DOHH2 (cell line): ENCODE results near the gene UVRAG.

Source experiments
- H3F3A ChIP-seq: fragments of 200-600 bp; sonication (generic), shearing (Covaris generic); 2 replicates; pipeline ENCODE4 v1.6.0; 2016; ENCODE audit warnings: antibody characterized with exemption, mild to moderate bottlenecking; ENCODE audit not compliant: control insufficient read depth, insufficient read depth
- H3K27ac ChIP-seq: fragments of 200-600 bp; sonication (generic); 2 replicates; pipeline ENCODE4 v1.5.1; 2014; ENCODE audit warnings: low read depth, mild to moderate bottlenecking, low read length, moderate library complexity
- H3K27me3 ChIP-seq: fragments of 200-600 bp; sonication (generic); 2 replicates; pipeline ENCODE4 v1.6.1; 2014; ENCODE audit warnings: mild to moderate bottlenecking, low read length, mixed read lengths; ENCODE audit not compliant: control insufficient read depth
- H3K36me3 ChIP-seq: fragments of 200-600 bp; sonication (generic); 2 replicates; pipeline ENCODE4 v1.6.1; 2014; ENCODE audit warnings: mild to moderate bottlenecking, low read length, moderate library complexity, mixed read lengths; ENCODE audit not compliant: control insufficient read depth
- H3K4me1 ChIP-seq: fragments of 200-600 bp; sonication (generic); 2 replicates; pipeline ENCODE4 v1.6.1; 2014; ENCODE audit warnings: mild to moderate bottlenecking, low read length, mixed read lengths; ENCODE audit not compliant: control insufficient read depth
- H3K4me2 ChIP-seq: fragments of 200-600 bp; sonication (generic); 2 replicates; pipeline ENCODE4 v1.6.0; 2014; ENCODE audit warnings: mild to moderate bottlenecking, low read length, moderate library complexity
- H3K4me3 ChIP-seq: fragments of 200-600 bp; sonication (generic); 2 replicates; pipeline ENCODE4 v1.5.1; 2014; ENCODE audit warnings: mild to moderate bottlenecking, low read length, mixed read lengths
- H3K79me2 ChIP-seq: fragments of 200-600 bp; sonication (generic); 2 replicates; pipeline ENCODE4 v1.6.1; 2014; ENCODE audit warnings: mild to moderate bottlenecking, low read length, mixed read lengths; ENCODE audit not compliant: control insufficient read depth
- H3K9me2 ChIP-seq: fragments of 200-600 bp; sonication (generic); replicated peaks from 2 replicates; pipeline ENCODE4 v1.6.1; 2014; ENCODE audit warnings: mild to moderate bottlenecking, low read length, mixed read lengths; ENCODE audit not compliant: control insufficient read depth
- H3K9me3 ChIP-seq: fragments of 200-600 bp; sonication (generic); 2 replicates; pipeline ENCODE4 v1.6.1; 2014; ENCODE audit warnings: antibody characterized with exemption, low read length, mixed read lengths; ENCODE audit not compliant: control insufficient read depth, insufficient read depth
- H4K20me1 ChIP-seq: fragments of 200-600 bp; sonication (generic); 2 replicates; pipeline ENCODE4 v1.6.0; 2014; ENCODE audit warnings: low read depth, mild to moderate bottlenecking, antibody characterized with exemption, low read length, moderate library complexity; ENCODE audit not compliant: control insufficient read depth, insufficient read depth
- EZH2phosphoT487 ChIP-seq: fragments of 200-600 bp; sonication (generic); IDR thresholded peaks from 2 replicates; pipeline ENCODE4 v1.6.1; 2017; ENCODE audit warnings: borderline replicate concordance, mild to moderate bottlenecking, antibody characterized with exemption, low read length, moderate library complexity, mixed read lengths
- TF ChIP-seq, protein P1 (sequence below): fragments of 200-600 bp; sonication (generic); IDR thresholded peaks from one replicate; pipeline ENCODE4 v1.5.1; 2014; ENCODE audit warnings: antibody characterized with exemption, mild to moderate bottlenecking, low read depth, low read length; ENCODE audit not compliant: poor library complexity, severe bottlenecking

The UVRAG gene

DNA sequence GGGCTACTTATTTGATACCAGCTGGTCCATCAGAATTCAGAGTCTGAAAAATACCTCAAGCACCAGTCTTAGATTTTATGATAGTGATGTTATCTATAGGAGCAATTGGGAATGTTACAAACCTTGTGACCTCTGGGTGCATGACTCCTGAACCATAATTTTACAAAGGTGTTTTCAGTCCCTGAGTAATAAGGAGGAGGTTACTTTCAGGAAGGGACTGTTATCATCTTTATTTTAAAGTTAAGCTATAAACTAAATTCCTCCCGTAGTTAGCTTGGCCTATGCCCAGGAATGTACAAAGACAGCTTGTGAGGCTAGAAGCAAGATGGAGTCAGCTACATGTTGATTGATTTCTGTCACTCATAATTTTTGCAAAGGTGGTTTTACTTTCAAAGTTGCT, 101.9 kb downstream of the UVRAG start:
- no peaks in the 10 kb centered on the region for H3K9me3 ChIP-seq
- peaks cover 80% of the 10 kb centered on the region for H3K36me3 ChIP-seq
- H3K4me2 ChIP-seq, result no peak overlapping the region
- H3K9me2 ChIP-seq, result no peaks in the 10 kb centered on the region
- peaks cover 28% of the 10 kb centered on the region for H3K4me1 ChIP-seq
- peaks cover 86% of the 10 kb centered on the region for H3K79me2 ChIP-seq
- H3K27me3 ChIP-seq, result no peaks in the 10 kb centered on the region
- TF ChIP-seq EZH2phosphoT487, result no peak
- TF ChIP-seq, protein P1, sequence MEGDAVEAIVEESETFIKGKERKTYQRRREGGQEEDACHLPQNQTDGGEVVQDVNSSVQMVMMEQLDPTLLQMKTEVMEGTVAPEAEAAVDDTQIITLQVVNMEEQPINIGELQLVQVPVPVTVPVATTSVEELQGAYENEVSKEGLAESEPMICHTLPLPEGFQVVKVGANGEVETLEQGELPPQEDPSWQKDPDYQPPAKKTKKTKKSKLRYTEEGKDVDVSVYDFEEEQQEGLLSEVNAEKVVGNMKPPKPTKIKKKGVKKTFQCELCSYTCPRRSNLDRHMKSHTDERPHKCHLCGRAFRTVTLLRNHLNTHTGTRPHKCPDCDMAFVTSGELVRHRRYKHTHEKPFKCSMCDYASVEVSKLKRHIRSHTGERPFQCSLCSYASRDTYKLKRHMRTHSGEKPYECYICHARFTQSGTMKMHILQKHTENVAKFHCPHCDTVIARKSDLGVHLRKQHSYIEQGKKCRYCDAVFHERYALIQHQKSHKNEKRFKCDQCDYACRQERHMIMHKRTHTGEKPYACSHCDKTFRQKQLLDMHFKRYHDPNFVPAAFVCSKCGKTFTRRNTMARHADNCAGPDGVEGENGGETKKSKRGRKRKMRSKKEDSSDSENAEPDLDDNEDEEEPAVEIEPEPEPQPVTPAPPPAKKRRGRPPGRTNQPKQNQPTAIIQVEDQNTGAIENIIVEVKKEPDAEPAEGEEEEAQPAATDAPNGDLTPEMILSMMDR, result no peak
- 0 out of 2 replicates have a peak, but pooled peaks cover 2% of the 10 kb centered on the region for H3F3A ChIP-seq
- H3K27ac ChIP-seq, result no peak overlapping the region
- no peak overlapping the region for H3K4me3 ChIP-seq
- H4K20me1 ChIP-seq, result no peaks in the 10 kb centered on the region; the same call in 1 of the 2 replicates

DNA sequence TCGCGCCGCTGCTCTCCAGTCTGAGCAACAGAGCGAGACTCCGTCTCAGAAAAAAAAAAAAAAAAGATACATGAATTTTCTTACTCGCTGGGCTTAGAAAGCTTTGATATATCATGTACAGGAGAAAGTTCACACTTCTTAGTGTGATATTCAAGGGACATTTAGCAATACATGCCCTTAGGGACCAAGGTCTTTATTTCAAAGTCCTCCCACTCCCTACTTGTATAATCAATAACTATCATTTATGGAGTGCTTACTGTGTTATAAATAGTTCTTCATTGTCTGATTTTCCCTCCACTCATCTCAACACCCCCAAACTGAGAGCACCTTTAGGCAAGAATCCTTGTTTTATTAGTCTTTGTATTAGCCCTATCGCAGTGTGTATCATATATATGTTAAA, 103.3 kb downstream of the UVRAG start:
- H3K79me2 ChIP-seq, result peaks cover 80% of the 10 kb centered on the region
- no peaks in the 10 kb centered on the region for H3K27me3 ChIP-seq

DNA sequence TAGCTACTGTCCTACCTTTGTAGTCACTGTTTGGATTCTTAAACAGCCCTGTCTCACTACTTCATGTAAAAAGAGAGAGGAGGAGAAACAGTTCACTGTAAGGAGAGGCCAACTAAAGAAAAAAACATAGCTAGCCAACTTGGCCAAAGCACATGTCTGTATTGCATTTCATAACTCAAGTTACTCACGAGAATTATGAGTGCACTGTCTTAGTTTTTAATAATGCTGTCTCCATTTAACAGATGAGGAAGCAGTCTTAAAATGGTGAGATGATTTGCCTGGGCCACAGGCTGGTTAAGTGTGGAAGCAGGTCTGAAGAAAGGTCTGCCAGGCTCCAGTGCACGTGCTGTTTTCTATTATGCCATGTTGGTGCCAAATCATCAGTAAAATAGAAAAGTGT, 104.5 kb downstream of the UVRAG start:
- peaks cover 68% of the 10 kb centered on the region for H3K36me3 ChIP-seq
- no peak overlapping the region for H3K4me2 ChIP-seq
- TF ChIP-seq, protein P1, result no peak
- no peak for TF ChIP-seq EZH2phosphoT487
- peaks cover 28% of the 10 kb centered on the region for H3K4me1 ChIP-seq
- H3K9me3 ChIP-seq, result no peaks in the 10 kb centered on the region
- H3K27ac ChIP-seq, result no peak overlapping the region
- H3K79me2 ChIP-seq, result peaks cover 78% of the 10 kb centered on the region
- no peaks in the 10 kb centered on the region for H3K27me3 ChIP-seq
- no peak overlapping the region for H3K4me3 ChIP-seq
- no peaks in the 10 kb centered on the region for H3K9me2 ChIP-seq
- H4K20me1 ChIP-seq, result no peaks in the 10 kb centered on the region; the same call in 1 of the 2 replicates
- 0 out of 2 replicates have a peak, but pooled peaks cover 2% of the 10 kb centered on the region for H3F3A ChIP-seq

More for the DNA sequence above, 103.3 kb downstream of the UVRAG start:
- no peak overlapping the region for H3K4me3 ChIP-seq
- no peak overlapping the region for H3K4me2 ChIP-seq
- TF ChIP-seq, protein P1, result no peak
- no peak for TF ChIP-seq EZH2phosphoT487
- H4K20me1 ChIP-seq, result no peaks in the 10 kb centered on the region; the same call in none of the 2 replicates
- H3K36me3 ChIP-seq, result peaks cover 72% of the 10 kb centered on the region
- H3F3A ChIP-seq, result 0 out of 2 replicates have a peak, but pooled peaks cover 2% of the 10 kb centered on the region
- H3K9me2 ChIP-seq, result no peaks in the 10 kb centered on the region
- no peak overlapping the region for H3K27ac ChIP-seq
- H3K4me1 ChIP-seq, result peaks cover 28% of the 10 kb centered on the region
- H3K9me3 ChIP-seq, result no peaks in the 10 kb centered on the region
